Adrenal gland (tissue), 12 donors: ENCODE measurements around the gene MMP24OS. TPM values are rescaled to one million over a fixed set of nuclear protein-coding genes. Genes with fewer than 3 reads are reported as not detected.

Experiments used
- DNase-seq, 7 donors: peaks; one replicate each; pipeline ENCODE4 v3.0.0-alpha.2; 2019 to 2020
- H3K27ac ChIP-seq, 5 donors: fragments of 200-600 bp; sonication (generic) in 4 of 5; 1 replicate in 3 of 5; 2 replicates in 2 of 5; pipeline versions ENCODE4 v1.5.1 to v1.8.0; 2016 to 2020; ENCODE audit warnings: mild to moderate bottlenecking in 1 of 5
- H3K27me3 ChIP-seq: fragments of 200-600 bp; 2 replicates; pipeline ENCODE4 v1.8.0; 2021
- H3K36me3 ChIP-seq, 2 donors: fragments of 200-600 bp; replicated peaks in 1 of 2; 1 replicate in 1 of 2; 2 replicates in 1 of 2; pipeline versions ENCODE4 v1.5.1 to v1.8.0; 2018 to 2022
- H3K4me1 ChIP-seq, 2 donors: fragments of 200-600 bp; replicated peaks in 1 of 2; 1 replicate in 1 of 2; 2 replicates in 1 of 2; pipeline versions ENCODE4 v1.5.1 to v1.8.0; 2018 to 2021
- H3K4me3 ChIP-seq, 4 donors: fragments of 200-600 bp; sonication (generic) in 3 of 4; one replicate each; pipeline ENCODE4 v1.5.1; 2016 to 2018
- H3K9me3 ChIP-seq, 3 donors: fragments of 200-600 bp; sonication (generic) in 1 of 3; replicated peaks in 1 of 3; 1 replicate in 2 of 3; 2 replicates in 1 of 3; pipeline versions ENCODE4 v1.5.1 to v1.8.0; 2016 to 2021
- CTCF ChIP-seq, 6 experiments: fragments of 450-650 bp in 4 of 6; fragments of 200-600 bp in 2 of 6; sonication (generic) in 1 of 6; IDR thresholded peaks; 1 replicate in 5 of 6; 2 replicates in 1 of 6; pipeline versions ENCODE4 v1.5.1 to v1.8.0; 2016 to 2021; ENCODE audit warnings: antibody characterized with exemption in 6 of 6, mild to moderate bottlenecking in 2 of 6, moderate library complexity in 1 of 6
- POLR2A ChIP-seq, 2 donors: fragments of 450-650 bp; IDR thresholded peaks; one replicate each; pipeline ENCODE4 v1.6.1; 2017; ENCODE audit warnings: antibody characterized with exemption in 2 of 2, mild to moderate bottlenecking in 2 of 2, moderate library complexity in 1 of 2
- WGBS, 4 donors: extraction: QIAGEN DNeasy Blood & Tissue Kit in 2 of 4; methylation state at CpG; one replicate each; pipeline versions ENCODE4 v1.1.5 to v1.1.7; 2013 to 2017; 5-methylcytosine and 5-hydroxymethylcytosine counted together
- intact Hi-C, 2 donors: fragments of 100-400 bp; cut with DNase I; formaldehyde crosslinking; loops; one replicate each; pipeline versions ENCODE4 v1.14.1 to v1.15.0; 2022 to 2023
- polyA plus RNA-seq, 3 donors: library from polyadenylated mRNA; stranded (reverse); fragments of 200-250 nt in 2 of 3; fragments of 350-450 nt in 1 of 3; fragmentation: Illumina TruSeq in 1 of 3; extraction: RNeasy Lipid Tissue Mini Kit (QIAGEN cat#74804) in 1 of 3; gene quantifications; one replicate each; pipeline ENCODE4 v1.2.3, GENCODE V29; 2013 to 2014
- total RNA-seq, 9 donors: library from RNA; depleted of rRNA in 4 of 9; stranded (reverse); fragments of >200 nt in 4 of 9; fragments of 120-200 nt in 1 of 9; fragmentation: NEBNext Ultra II Directional in 1 of 9; extraction: Animal tissue kit (Norgen Biotek cat#: 25700) in 1 of 9; gene quantifications; one replicate each; pipeline versions ENCODE4 v1.1.0 to v1.2.4, GENCODE V29; 2013 to 2023
- donor health status: healthy with polysubstance abuse.
- donor health status: Bipolar disorder and iron deficiency.
- donor health status: DM: yes; HTN: yes; CAD: no.
- donor health status: DM: no; HTN: no; CAD: no.
- donor health status: DM: no; HTN: no; CAD: no.
- donor health status: DM: yes; HTN: yes; CAD: no.

Gene MMP24OS
- total and polyA plus RNA-seq, 12 donors, result 24.8 to 150 (median 84.4) TPM

GRCh38 chr20:35301426-35301825 lies 23.5 kb upstream of the MMP24OS start:
- no peak for DNase-seq
- Histone ChIP-seq H3K27me3 (no peaks in the 10 kb centered on the region), H3K9me3 (no peaks in the 10 kb centered on the region), H3K4me1 (peaks cover 5 to 11% of the 10 kb centered on the region in 2 donors), H3K27ac (no peak overlapping the region), H3K36me3 (no peaks in the 10 kb centered on the region), H3K4me3 (no peak overlapping the region)
- TF ChIP-seq CTCF (IDR thresholded peaks at IDR 0.05) (no peak), POLR2A (IDR thresholded peaks at IDR 0.05) (no peak)
- WGBS, 4 donors, result 88 to 95% (median 93%) methylated on average over 2 of the region's 2 CpGs
- intact Hi-C loops, result loop anchor here (5.0 kb wide), 2 partner anchors 136 to 141 kb away; partner anchors contain the start of gene GDF5 (in 1 of the 2)

- intact Hi-C loops, result loop anchor here (5.0 kb wide), 2 partner anchors 137 to 142 kb away; partner anchors contain the start of gene GDF5 (in 1 of the 2)
- WGBS, 4 donors, result 82 to 90% (median 87%) methylated on average over 4 of the region's 4 CpGs
- no peaks in the 10 kb centered on the region for H3K9me3 ChIP-seq
Observed at GRCh38 chr20:35300469-35301262, 22.7 kb upstream of the MMP24OS start.

GRCh38 chr20:35299780-35300179 lies 21.9 kb upstream of the MMP24OS start:
- H3K36me3 ChIP-seq, result no peaks in the 10 kb centered on the region
- H3K9me3 ChIP-seq, result no peaks in the 10 kb centered on the region
- H3K27ac ChIP-seq, result no peak overlapping the region
- H3K27me3 ChIP-seq, result no peaks in the 10 kb centered on the region
- DNase-seq, result no peak
- TF ChIP-seq CTCF (IDR thresholded peaks at IDR 0.05), result no peak
- no peak for TF ChIP-seq POLR2A (IDR thresholded peaks at IDR 0.05)
- 69 to 89% (median 75%) methylated on average over 3 to 4 of the region's 4 CpGs for WGBS, 4 donors
- H3K4me1 ChIP-seq, result no peaks in the 10 kb centered on the region
- H3K4me3 ChIP-seq, result no peak overlapping the region
- intact Hi-C loops, result loop anchor here (5.0 kb wide), 2 partner anchors 138 to 143 kb away; partner anchors contain the start of gene GDF5 (in 1 of the 2)

More at GRCh38 chr20:35300469-35301262, 22.7 kb upstream of the MMP24OS start:
- no peak for DNase-seq
- Histone ChIP-seq H3K27ac (no peak overlapping the region), H3K36me3 (no peaks in the 10 kb centered on the region), H3K27me3 (no peaks in the 10 kb centered on the region), H3K4me1 (peaks cover 5% of the 10 kb centered on the region in 2 donors), H3K4me3 (no peak overlapping the region)
- TF ChIP-seq POLR2A (IDR thresholded peaks at IDR 0.05) (no peak), CTCF (IDR thresholded peaks at IDR 0.05) (no peak)

GRCh38 chr20:35298264-35298663 lies 20.3 kb upstream of the MMP24OS start:
- intact Hi-C loops, result no loop called here
- TF ChIP-seq CTCF (IDR thresholded peaks at IDR 0.05) (no peak), POLR2A (IDR thresholded peaks at IDR 0.05) (no peak)
- 68 to 77% (median 72%) methylated on average over 5 of the region's 5 CpGs for WGBS, 4 donors
- no peaks in the 10 kb centered on the region for H3K9me3 ChIP-seq
- DNase-seq, result peak in 1 of 7 donors; percentile 7
- no peak overlapping the region for H3K27ac ChIP-seq
- no peaks in the 10 kb centered on the region for H3K27me3 ChIP-seq
- no peaks in the 10 kb centered on the region for H3K4me1 ChIP-seq
- H3K36me3 ChIP-seq, result no peaks in the 10 kb centered on the region
- H3K4me3 ChIP-seq, result no peak overlapping the region
